RPMI7951 (cell line): ENCODE data around the gene PTPN11. TPM values are rescaled to one million over a fixed set of nuclear protein-coding genes. Genes with fewer than 3 reads are reported as not detected.
"Not testable (repeated sequence)": the region's sequence is repeated elsewhere in the genome, so short reads cannot be mapped to it uniquely, and the experiment has no call there.

Experiments
- DNase-seq: peaks from one replicate; pipeline ENCODE4 v3.0.0-alpha.2; 2012; ENCODE audit warnings: low read depth
- total RNA-seq: library from RNA; depleted of rRNA; stranded (reverse); fragments of >200 nt; shearing (Covaris generic); gene quantifications from 2 replicates; pipeline ENCODE4 v1.2.3, GENCODE V29; 2014

PTPN11 gene
- total RNA-seq, 1 experiment from 2014 or later: 43.1 TPM

DNA sequence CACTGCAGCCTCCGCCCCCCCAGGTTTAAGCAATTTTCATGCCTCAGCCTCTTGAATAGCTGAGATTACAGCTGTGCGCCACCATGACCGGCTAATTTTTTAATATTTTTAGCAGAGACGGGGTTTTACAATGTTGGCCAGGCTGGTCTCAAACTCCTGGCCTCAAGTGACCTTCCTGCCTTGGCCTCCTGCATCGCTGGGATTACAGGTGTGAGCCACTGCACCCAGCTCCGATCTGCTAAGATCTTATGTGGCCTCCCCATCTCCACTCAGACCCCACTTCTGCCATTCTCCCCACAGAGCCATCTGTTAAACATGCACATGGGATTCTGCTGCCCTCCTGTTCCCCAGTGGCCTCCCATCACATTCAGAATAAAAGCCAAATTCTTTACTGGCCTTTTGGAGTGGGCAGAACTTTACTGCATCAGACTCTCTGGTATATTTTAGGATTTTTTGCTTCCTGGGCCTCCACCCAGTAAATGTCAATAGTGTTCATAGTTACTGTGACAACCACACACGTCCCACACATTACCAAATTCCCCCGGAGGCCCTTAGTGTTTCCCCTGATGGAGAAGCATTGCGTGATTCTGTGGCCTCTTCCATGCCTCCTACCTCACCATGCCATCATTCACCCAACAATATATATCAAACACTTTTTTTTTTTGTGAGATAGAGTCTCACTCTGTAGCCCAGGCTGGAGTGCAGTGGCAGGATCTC lies 96.3 kb downstream of the PTPN11 start:
- DNase-seq: peak; percentile 33

DNA sequence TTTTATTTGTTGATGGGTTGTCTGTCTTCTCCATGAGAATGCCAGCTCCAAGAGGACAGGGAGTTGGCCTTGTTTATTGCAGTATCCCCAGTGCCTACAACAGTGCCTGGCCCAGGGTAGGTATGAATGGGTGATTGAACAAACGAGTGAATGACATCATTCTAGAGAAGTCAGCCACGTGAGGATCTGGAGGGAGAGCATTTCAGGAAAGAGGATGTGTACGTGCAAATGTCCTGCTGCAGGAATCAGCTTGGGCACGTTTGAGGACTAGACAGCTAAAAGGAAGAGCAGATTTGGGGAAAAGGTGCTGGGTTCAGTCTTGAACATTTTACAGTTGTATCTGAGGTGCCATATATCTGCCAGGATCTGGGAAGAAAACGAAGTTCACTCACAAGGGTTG lies 97.1 kb downstream of the PTPN11 start:
- DNase-seq: no peak

DNA sequence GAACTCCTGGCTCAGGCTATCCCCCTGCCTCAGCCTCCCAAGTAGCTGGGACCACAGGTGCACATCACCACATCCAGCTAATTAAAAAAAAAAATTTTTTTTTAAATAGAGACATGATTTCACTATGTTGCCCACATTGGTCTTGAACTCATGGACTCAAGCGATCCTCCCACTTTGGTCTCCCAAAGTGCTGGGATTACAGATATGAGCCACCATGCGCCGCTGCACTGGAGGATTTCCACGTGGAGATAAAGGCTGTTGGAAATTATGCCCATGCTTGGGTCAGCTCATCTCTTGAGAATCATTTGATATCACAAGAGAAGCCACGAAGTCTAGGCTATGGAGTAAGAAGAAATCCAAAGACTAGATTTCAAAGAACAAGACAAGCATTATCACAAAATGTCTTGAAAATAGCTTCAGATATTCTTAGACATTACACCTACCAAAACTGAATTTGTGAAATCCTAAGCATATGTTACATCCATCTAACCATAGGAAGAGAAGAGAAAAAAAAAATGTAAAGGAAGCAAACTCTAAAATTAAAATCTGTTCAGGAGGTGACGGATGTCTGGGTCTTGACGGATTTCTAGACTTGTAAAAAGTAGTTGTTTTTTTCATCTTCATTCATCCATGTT lies 99.1 kb downstream of the PTPN11 start:
- no peak for DNase-seq

DNA sequence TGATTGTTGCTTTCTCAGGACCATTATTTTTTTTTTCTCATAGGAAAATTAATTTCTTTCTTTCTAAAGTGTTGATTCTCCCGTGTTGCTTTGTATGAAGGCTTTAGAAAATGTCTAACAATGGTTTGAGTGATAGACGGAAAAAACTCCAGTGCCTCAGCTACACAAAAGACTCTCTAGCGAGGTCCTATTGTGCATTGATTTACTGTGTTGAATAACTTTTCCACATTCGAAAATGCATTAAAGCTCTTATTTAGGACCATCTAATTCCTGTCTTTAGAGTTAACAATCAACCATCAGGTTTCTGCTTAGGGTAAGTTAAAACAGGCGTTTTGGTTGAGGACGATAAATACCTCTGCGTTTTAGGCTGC lies 99.6 kb downstream of the PTPN11 start:
- DNase-seq: no peak

DNA sequence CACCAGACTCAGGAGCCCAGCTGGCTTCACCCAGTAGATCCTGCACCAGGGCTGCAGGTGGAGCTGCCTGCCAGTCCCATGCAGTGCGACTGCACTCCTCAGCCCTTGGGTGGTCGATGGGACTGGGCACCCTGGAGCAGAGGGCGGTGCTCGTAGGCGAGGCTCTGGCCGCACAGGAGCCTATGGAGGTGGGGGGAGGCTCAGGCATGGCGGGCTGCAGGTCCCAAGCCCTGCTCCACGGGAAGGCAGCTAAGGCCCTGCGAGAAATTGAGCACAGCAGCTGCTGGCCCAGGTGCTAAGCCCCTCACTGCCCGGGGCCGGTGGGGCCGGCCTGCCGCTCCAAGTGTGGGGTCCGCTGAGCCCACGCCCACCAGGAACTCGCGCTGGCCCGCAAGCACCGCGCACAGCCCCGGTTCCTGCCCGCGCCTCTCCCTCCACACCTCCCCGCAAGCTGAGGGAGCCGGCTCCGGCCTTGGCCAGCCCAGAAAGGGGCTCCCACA lies 101.1 kb downstream of the PTPN11 start:
- DNase-seq: not testable (repeated sequence)

DNA sequence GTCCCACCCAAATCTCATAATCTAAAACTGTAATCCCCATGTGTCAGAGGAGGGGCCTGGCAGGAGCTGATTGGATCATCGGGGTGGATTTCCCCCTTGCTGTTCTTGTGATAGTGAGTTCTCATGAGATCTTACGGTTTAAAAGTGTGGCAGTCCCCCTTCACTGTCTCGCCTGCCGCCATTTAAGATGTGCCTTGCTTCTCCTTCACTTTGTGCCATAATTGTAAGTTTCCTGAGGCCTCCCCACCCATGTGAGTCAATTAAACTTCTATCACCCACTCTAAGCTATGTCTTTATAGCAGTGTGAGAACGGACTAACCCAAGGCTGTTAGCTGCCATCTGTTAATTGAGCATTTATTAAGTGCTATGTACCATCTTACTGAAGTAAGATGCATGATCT lies 105.1 kb downstream of the PTPN11 start:
- DNase-seq: no peak

DNA sequence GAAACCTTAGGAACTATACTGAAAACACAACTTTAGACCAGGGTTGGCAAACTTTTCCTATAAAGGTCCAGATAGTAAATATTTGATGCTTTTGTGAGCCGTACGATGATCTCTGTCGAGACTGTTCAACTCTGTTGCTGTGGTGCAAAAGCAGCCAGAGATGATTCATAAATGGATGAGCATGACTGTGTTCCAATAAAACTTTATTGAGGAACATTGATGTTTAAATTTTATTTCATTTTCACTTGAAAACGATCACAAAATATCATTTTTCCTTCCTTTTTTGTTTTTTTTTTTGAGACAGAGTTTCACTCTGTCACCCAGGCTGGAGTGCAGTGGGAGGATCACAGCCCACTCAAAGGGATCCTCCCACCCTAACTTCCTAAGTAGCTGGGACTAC lies 105.5 kb downstream of the PTPN11 start:
- no peak for DNase-seq

DNA sequence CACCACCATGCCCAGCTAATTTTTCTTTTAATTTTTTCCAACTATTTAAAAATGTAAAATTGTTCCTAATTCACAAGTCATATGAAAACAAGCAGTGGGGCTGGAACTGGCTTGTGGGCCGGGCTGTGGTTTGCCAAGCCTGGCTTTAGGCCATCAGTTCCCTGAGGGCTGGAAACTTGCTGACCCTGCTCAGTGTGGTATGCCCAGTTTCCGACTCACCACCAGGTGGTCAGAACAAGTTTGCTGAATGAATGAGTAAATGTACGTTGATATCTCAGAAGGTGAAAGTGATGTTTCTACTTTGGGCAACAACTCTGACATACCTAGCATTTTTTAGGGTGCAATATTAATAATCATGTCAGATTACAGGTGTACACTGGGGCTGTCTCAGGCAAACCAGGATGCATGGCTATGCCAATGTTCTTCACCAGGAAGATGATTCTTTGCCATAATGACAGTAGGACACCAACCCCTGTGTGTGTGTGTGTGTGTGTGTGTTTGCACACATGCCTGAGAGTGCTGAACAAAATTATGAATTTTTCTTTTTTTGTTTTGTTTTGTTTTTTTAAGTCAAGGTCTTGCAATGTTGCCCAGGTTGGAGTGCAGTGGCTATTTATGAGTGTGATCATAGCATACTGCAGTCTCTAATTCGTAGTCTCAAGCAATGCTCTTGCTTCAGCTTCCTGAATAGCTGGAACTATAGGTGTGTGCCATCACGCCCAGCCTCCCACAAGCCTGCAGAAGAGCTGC lies 106.1 kb downstream of the PTPN11 start:
- peak; percentile 49 for DNase-seq

DNA sequence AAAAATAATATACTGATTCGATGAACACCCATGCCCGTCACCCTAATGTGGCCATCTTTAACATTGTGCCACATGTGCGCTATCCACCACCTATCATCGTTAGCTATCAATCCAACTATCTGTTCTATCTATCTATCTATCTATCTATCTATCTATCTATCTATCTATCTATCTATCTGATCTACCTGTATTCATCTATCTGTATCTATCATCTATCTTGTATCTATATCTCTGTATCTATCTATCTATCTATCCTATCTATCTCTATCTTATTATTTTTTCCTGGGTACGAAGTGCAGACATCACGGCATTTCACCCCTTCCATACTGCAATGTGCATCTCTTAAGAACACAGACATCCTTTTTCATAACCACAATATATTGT lies 106.7 kb downstream of the PTPN11 start:
- DNase-seq: no peak

DNA sequence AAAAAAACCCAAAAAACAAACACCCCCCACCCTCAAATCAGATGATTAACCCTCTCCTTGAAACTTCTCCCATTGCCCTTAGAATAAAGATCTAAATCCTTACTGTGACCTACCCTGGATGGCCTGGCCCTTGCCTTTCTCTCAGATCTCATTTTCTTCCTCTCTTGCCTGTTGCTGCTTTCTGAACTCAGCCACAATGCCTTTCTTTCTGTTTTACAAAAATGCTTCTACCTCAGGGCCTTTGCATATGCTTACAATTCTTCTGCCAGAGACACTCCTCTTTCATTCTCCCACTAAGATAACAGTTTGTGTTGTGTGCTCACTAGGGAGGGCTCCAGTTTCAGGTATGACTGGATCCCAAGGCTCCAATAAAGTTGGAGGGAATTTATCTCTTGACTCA lies 108.3 kb downstream of the PTPN11 start:
- DNase-seq: no peak

DNA sequence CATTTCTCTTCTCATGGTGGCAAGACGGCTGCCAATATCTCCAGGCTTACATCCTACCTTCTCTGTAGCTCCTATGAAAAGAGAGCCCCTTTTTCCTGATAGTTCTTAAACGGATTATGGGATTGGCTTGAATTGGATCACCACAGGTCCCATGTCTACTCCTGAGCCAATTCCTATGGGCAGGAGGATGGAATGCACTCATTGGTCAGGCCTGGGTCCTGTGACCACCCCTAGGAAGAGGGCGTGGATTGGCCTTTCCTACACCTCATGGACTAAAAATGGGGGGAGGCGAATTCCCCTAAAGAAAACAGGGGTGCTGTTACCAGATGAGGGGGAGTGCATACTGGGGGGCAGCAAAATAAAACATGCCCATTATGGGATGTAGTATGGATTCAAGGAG lies 108.8 kb downstream of the PTPN11 start:
- DNase-seq: no peak

DNA sequence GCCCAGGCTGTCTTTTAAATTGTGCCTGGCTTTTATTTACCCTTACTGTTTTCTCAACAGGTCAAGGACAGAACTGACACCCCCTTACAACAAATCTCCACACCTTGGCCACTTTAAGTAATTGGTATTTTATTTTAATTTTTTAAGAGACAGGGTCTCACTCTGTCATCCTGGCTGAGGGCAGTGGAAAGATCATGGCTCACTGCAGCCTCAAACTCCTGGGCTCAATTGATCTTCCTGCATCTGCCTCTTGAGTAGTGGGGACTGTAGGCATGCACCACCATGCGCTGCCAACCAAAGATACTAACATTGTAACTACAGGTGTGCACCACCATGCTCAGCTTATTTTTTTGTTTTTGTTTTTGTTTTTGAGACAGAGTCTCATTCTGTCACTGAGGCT lies 109.8 kb downstream of the PTPN11 start:
- no peak for DNase-seq

DNA sequence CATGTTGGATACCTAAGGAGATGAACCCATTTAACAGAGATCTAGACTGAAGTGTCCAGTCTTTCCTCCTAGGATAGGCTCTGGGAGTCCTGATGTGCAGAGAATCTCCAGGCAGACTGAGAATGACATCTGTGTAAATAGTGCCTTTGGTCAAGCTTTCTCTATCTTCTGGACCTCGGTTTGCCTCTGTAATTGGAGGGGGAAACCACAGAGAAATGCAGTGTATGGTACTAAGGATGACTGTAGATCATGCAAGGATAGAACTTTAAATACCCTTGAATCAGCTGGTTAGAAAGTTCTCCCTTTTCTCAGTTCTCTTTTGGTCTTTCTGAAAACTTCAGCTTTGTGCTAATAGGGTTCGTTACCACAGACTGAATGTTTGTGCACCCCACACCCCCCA lies 112.2 kb downstream of the PTPN11 start:
- no peak for DNase-seq

DNA sequence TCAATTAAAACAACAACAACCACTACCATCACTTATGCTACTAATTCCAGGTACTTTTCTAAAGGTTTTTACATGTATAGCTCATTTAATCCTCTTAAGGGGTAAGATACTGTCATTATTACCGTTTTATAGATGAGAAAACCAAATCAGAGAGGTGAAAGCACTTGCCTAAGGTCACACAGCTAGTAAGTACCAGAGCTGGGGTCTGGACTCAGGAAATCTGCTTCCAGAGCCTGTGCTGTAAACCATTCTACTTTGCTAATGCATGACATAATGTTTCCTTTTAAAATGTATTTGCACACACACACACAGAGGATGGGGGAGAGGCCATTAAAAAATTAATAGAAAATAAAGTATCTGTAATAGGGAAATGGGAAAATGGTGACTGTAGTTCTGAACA lies 113.4 kb downstream of the PTPN11 start:
- DNase-seq: no peak

DNA sequence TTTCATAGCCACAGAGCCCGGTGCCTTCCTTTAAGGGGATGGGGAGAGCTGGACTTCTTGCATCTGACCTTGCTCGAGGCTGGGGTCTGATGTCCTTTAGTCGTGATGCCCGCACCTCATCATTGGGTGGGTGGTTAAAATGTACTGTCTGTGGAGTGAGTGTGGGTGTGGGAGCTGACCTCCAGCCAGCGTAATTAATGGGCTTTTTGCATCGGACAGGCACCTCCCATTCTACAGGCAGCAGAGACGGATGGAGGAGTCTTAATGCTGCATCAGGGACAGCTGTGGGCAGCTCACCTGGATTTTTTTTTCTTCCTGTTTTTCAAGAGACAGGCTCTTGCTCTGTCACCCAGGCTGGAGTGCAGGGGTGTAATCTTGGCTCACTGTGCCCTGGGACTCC lies 114.8 kb downstream of the PTPN11 start:
- DNase-seq: no peak

DNA sequence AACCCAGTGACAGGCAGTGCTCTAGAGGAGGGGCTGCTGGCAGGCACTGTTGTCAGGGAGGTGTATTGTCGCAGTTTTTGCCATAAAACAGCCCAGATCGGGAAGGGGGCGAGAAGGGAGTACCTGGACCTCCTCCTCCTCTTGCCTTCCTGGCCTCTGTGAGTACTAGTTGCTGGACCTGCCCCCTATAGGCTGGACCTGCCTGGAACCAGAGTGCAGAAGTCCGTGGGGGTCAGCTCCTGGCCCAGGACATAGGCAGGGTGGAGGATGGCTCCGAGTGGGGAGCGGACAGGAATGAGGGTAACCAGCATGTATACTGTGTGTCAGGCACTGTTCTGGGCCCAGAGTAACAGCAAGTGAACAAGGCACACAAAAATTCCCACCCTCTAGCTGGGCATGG lies 116.3 kb downstream of the PTPN11 start:
- DNase-seq: no peak

DNA sequence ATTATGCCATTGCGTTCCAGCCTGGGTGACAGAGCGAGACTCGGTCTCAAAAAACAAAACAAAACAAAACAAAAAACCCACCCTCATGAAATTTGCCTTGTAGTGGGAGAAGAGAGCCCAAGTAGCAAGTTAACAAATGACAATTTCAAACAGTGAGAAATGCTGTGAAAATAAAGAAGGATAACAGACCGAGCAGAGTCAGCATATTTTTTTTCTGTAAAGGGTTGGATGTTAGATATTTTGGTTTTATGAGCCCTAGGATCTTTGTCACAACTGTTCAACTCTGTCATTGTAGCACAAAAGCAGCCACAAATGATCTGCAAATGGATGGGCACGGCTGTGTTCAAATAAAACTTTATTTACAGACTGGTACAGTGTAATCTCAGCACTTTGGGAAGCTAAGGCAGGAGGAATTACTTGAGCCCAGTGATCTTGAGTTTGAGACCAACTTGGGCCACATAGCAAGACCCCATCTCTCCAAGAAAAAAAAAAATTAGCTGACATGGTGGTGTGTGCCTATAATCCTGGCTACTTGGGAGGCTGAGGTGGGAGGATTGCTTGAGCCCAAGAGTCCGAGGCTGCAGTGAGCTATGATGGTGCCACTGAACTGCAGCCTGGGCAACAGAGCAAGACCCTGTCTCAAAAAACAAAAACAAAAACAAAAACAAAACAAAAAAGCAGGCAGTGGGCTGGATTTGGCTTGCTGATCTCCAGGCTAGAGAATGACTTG lies 117.1 kb downstream of the PTPN11 start:
- DNase-seq: no peak

DNA sequence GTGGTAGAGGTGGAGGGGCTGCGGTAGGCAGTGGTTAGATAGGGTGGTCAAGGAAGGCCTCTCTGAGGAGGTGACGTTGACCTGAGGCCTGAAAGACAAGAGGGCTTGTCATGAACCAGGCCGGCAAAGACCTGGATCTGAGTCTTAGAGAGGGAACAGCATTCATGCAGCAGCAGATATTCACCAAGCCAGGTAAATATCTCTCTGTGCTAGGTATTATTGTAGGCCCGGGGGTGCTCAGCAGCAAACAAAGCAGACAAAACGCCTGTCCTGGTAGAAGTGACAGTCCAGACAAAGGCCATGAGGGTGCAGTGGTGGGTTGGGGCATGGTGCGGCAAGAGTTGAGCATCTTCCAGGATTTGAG lies 117.6 kb downstream of the PTPN11 start:
- DNase-seq: no peak

DNA sequence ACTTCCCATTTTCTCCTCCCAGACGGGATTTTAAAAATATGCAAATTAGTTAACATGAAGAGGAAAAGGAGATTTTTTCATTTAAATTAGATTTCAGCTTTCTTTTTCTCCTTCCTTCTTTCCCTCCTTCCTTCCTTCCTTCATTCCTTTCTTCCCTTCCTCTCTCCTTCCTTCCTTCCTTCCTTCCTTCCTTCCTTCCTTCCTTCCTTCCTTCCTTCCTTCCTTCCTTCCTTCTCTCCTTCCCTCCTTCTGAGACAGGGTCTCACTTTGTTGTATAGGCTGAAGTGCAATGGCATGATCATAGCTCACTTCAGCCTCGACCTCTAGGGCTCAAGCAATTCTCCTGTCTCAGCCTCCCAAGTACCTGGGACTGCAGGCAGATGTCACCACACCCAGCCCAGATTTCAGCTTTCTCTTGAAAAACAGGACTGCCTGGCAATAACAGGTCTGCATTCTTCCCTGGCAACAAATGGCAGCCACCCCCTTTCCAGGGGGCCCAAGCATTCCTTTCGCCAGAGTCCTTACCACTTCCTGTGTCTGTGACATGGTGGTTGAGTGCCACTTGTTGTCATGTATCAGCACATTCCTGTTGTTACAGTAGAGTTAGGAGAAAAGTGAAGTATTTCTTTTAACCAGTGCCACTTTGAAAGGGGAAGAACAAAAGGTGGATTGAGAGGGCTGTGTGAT lies 119.1 kb downstream of the PTPN11 start:
- DNase-seq: peak; percentile 65

DNA sequence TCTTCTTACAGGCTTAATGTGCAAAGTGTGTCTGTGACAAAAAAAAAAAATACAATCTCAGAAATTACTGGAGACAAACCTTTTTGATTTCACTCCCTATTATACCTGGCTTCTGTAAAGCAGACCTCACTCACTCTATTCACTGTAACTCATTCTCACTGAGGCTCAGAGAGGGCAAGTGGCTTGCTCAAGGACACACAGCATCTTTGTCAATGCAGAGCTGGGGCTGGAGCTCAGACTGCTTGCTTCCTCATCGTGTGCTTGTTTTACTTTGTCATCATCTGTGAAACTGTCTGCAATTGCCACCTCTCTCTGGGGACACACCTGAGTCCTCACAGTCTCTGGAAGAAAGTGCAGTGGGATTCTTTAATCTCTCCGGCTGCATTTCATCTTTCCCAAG lies 120.0 kb downstream of the PTPN11 start:
- DNase-seq: no peak

DNA sequence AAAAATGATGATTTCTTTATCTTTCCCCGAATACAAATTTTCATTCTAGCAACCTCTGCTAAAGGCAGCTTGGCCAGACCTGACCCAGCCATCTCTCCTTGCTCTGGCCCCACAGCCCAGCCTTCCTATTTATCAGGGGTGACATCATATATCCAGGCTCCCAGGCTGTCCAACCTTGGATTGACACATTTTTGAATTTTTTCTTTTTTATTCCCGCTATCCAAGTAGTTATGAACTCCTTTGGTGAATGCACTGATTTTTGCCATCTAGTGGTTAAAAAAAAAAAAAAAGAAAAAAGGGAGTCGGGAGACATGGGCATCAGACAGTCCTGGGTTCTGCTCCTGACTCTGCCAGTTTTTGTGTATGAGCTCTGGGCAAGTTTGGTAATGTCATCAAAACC lies 120.5 kb downstream of the PTPN11 start:
- DNase-seq: peak; percentile 10

DNA sequence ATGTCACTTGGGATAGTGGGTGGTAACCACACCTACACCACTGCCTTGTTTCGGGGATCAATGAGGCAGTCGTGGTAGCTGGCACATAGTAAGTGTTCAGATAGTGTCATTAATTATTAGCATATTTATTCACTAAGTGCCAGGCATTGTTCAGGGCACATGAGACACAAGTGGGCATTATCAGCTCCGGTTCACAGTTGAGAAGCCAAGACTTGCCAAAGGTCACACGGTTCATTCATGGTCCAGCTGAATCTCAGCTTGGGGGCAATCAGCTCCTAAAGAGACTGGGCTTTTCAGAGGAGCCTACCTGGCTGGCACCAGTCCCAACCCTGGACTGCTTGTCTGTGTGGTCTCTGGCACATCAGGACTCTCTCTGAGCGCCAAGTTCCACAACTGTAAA lies 121.3 kb downstream of the PTPN11 start:
- DNase-seq: no peak
